NCI-H187 (cell line): ENCODE results near the gene UBE2G2.

Experiments
- DNase-seq, 2 experiments: peaks; one replicate each; lab custom pipeline; 2025; lab: John Stamatoyannopoulos, UW

The UBE2G2 gene

DNA sequence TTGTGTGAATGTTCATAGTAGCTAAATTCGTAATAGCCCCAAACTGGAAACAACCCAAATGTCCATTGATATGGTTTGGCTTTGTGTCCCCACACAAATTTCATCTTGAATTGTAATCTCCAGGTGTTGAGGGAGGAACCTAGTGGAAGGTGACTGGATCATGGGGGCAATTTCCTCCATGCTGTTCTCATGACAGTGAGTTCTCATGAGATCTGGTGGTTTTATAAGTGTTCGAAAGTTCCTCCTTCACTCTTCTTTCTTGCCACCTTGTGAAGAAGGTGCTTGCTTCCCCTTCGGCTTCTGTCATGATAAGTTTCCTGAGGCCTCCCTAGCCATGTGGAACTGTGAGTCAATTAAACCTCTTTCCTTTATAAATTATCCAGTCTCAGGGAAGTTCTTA, 11.3 kb downstream of the UBE2G2 start:
- no peak for DNase-seq

DNA sequence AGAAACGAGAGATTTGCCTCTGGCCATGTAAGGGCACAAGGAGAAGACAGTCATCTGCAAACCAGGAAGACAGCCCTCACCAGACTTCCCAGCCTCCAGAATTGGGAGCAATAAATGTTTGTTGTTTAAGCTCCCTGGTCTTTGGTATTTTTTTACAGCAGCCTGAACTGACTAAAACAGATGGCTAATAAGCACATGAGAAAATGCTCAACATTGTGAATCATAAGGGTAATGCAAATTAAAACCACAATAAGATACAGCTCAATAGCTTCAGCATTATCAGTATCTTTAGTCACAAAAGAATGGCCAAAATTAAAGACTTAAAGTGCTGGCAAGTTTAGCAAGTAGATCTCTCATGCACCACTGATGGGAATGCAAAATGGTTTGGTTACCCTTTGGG, 11.7 kb downstream of the UBE2G2 start:
- no peak for DNase-seq

DNA sequence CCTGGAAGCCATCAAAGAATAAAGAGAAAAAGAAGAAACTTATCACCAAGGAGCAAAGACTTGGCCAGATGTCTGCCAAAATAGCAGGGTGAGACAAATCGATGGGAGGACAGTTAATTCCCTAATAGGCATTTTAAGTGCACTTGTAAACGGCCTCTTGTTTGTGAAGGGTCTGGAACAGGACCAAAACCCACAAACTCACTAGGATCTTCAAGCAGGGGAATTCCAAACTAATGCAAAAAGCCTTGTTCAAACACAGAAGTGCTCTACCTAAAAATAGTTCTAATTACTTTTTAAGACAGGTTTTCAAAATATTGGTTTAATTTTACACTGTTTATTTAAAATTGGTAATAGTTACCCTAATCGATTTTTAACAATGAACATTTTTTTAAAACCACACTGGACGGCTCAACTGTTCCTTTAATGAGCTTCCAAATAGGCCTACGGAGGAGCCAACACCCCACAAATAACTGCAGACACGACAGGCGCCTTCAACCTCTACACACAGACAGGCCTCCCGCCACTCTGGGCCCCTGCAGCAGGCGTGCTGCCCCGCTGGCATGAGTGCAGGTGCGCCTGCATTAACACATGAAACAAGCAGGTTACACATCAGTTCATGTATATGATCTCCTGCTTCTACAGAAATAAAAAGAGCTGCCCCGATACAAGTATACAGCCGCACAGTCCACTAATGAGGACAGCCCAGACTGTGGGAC, 15.8 kb downstream of the UBE2G2 start:
- DNase-seq, result peak; percentile 51 to 63

DNA sequence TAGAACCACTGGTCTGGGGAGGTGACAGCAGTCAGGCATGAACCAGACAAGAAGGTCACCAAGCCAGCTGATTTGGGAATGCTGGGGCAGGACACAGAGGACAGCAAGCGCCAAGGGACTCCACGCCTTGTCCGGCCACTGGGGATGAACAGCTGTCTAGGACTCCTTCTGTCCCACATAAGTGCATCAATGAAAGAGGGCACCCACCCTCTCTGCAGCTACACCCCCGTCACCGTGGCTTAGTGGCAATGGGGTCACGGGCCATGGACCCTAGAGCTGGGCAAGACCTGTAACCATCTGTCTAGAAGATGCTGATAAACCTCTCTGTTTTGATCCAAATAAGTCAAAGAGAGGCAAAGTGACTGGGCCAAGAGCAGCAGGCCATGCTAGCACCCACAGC, 16.8 kb downstream of the UBE2G2 start:
- no peak for DNase-seq

DNA sequence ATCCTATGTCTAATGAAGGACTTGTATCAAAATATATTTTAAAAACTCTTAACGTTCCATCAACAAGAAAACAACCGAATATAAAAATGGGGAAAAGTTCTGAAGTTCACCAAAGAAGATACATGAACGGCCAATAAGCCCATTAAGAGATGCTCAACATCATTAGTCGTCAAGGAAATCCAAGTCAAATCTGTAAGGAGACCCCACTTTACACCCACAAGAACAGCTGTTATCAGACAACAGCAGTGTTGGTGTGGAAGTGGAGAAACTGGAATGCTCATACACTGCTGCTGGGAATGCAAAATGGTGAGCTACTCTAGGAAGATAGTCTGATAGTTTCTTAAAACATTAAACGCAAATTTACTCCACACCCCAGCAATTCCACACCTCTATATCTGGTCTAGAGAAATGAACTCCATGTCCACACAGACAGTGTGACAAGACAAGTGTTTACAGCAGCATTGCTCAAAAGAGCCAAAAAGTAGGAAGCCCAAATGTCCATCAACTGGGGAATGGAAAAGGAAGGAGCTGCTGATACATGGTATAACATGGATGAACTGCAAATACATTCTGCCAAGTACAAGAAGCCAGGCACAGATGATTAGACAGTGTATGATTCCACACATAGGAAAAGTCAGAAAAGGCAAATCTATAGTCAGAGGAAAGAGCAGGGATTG, 18.5 kb downstream of the UBE2G2 start:
- DNase-seq, result no peak

DNA sequence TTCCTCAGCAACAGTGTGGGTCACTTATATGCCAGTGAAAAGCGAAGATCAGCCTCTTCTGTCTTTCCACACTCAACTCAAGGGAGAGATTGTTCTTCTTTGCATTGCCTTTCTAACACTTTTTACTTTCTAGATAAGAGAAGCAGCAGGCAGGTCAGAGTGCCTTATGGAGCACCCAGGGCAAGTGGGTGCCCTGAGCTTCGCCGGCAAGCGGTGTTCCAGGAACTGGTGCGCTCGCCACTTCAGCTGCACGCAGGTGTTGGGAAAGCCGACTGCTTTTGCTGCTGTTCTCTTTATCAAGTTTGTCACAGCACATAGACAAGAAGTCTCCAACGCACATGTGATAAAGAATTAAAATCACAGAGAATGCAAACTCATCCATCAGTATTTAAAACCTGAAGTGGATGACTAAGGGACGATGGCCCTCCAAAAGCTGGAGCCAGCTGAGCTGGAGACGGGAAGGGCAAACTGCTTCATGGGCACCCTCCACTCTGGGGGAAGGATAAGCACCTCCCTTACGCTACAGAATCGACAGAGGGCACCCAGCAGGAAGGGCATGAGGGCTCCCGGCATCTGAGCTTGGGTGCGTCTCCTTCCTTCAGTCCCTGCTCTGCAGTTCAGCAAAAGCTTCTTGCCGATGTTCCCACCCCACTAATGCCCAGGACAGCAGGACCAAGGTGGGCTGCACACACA, 20.7 kb downstream of the UBE2G2 start:
- DNase-seq, result no peak

DNA sequence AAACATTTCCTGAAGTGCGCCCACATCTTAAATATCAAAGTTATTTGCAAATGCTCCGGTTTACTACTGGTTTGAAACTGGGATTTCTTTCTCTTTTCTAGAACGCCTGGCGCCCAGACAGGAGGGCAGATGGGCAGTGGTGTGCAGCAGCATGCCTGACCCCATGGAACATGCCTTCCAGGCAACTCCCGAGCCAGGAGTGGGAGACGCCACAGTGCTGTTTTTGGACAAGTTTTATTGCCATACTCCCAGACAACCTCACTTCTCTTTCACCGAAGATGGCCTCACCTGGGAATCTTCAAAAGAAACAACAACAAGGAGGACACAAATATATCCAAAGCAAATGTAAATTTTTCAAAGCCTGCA, 21.5 kb downstream of the UBE2G2 start:
- no peak for DNase-seq

DNA sequence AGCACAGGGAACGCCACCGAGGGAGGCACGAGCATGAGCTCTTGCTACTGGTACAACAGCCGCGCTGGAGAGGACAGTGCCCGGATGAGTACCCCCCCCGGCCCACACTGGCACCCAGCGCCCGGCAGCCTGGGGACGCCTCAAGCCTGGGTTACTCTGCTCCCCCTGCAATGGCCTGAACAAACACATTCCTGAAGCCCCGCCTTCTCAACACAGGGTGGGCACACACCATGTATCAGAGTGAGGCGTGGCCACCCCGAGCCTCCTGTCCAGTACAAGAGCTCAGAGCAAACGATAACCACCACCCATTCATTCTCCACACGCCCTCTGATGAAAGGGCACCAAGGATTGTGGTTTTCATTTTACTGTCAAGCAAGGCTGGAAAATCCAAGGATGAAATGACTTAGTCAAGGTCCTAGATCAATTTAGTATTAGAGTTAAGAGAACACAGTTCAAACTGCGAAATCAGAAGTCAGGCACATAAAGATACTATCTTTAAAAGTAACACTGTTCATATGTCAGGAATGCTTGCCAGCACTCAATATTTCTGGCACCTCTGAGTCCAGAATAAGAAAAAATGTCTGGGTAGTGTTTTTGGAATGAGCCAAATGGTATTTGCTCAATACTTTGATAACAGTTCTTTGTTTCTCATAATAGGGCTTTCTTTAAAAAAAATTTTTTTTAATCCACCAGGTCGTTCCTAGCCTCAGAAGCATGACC, 22.0 kb downstream of the UBE2G2 start:
- DNase-seq, result no peak

DNA sequence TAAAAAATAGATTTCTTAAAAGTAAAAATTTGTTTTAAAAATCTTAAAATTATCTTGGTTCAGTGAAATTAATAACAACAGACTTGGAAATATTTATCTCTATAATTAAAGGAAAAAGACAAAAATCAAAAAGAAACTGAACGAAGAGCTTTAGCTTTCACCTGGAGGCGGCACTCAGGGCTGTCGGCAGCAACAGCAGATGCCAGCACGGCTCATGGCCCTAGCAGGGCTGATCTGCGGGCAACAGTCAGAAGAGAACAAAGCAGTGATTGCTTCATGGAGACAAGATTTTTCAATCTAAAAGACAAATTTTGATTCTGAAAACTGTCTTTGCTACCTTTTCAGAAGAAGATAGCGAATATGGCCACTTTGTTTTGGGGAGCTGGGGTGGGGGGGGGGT, 22.6 kb downstream of the UBE2G2 start:
- DNase-seq, result no peak

DNA sequence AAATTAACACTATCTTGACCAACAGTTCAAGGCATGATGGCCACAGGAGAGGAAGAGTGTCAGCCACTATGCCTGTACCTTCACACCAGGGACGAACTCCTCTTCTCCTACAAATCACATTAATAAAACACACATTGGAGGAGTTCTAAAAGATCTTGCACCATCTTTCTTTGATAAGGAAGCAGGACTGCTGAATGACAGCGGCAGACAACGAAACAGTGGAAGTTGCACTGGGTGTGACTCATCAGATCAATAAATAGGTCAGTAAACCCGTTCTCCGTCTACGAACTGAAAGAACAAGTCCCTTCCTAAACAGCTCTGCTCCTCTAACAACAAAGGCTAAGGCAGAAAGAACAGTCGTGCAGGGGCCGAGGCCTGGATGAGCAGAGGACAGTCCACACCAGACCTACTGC, 23.1 kb downstream of the UBE2G2 start:
- no peak for DNase-seq

DNA sequence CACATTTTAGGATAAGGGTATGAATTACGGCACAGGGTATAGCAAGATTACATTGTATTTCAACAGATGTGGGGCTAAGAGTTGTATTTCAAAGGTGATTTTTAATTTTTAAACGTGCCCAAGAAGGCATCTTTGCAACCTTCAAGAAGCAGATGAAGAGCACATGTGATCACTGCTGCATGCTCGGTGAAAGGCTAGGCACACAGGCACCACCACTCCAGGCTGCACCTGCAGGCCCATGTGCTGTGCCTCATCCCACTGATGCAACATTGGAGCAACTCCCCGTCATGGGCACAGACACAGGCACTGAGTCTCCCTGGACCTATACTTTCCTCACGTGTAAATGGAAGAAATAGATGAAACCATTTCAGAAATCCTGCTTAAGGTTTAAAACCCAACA, 23.5 kb downstream of the UBE2G2 start:
- DNase-seq, result no peak

DNA sequence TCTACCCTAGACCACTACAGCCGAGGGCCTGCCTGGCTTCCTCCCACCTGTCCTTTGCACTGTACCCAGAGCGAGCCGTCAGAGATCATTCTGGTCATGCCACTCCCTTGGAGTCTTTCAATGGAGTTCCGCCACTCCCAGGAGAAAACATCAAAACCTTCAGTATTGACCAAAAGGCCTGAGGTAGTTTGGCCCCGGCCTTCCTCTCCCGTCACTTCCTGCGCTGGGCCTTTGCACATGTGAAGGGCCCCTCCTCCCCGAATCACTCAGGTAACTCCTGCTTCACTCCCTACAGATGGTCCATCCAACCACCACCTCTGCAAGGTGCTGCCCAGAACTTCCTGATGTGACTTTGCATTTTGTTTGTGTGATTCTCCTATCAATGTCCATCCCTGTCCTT, 26.6 kb downstream of the UBE2G2 start:
- no peak for DNase-seq

DNA sequence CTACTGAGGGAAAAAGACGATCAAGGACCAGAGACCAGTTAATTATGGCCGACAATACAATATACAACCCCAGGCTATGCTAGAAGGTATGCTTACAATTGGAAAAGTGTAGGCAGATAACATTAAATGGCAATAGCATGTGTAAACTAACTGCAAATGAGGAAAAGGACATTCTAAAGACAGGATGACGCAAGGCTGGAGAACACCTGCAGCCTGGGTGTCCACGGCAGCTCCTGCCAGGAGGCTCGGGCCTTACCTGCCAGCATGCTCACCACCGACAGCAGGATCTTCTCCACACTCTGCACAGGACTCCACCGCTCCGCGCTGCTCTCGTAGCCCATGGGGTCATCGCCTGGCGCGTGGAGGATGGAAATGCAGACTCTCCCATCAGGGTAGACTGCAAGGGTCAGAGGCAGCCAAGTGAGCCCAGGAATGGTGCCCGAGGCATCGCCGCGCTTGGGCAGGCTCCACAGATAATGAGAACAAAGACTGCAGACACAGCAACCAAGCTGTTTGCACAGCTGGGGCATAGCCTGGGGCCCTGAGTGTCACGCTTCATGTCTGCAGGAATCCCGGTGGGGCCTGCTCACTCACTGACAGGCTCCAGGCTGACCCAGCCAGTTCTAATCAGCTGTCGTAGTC, 28.2 kb downstream of the UBE2G2 start:
- DNase-seq, result peak; percentile 56 to 85

DNA sequence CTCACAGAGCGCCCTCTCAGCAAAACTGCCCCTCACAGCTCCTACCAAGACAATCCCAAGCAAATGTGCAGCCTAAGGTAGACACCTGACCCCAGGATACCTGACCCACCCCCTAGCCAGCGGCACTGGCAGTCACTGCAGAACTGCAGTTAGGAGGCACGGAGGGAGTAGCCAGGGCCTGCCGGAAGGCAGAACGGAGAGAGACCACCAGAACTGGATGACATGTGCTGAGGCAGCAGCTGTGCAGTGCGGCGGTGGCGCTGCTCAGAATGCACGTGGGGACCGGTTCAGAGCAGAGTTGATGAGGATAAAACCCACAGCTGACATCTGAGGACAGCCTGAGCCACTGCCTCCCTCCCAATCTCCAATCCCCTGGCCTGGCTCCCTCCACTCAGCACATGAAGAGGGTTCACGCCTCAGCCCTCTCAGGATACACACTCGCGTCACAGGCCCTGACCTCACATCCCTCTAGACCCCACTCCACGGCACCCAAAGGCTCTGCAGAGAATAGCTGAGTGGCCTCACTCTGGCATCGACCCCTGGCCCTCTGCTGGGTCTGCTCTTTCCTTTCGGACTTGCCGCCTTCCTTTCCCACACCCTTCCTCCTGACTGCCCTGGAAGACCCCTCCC, 29.6 kb downstream of the UBE2G2 start:
- DNase-seq, result no peak

DNA sequence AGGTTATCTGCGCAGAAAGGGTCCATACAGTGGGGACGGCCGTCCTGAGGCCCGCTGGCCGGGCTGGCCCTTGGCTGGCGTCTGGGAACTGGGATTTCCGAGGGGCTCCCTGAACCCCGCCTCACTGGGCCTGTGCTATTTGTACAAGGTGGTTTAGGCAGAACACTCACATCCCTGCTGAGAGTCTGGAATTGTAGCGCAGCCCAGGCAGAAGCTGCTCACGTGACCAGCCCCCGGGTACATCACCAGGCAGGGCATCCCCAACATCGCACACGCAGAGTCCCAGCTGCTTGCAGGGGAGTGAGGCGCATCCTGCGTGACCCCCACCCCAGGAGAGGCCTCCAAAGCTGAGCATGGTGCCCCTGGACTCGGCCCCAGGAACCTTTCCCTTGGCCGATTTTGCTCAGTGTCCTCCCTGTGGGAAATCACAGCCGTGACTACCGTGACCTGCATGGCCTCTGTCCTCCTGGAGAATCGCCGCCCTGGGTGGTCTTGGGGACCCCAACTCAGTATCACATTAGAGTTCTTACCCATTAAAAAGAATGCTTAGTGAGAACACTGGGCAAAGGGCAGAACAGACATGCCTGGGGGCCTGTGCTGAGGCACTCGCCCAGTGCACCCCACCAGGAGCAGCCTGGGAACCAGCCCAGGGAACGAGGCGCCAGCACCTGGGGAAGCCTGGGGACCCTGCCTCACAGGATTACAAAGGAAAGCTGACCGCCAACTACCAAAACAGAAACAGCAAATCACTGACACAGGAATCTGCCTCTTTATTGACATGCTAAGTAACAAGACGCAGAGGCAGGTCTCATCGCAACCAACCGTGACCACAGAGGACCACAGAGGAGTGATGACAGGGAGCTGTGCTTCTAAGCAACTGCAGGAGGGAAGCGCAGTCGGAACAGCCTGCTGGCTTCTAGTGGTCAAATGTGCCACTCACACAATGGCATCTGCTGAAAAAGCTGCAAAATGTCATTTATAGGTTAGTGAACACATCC, 33.5 kb downstream of the UBE2G2 start:
- peak; percentile 68 to 76 for DNase-seq

DNA sequence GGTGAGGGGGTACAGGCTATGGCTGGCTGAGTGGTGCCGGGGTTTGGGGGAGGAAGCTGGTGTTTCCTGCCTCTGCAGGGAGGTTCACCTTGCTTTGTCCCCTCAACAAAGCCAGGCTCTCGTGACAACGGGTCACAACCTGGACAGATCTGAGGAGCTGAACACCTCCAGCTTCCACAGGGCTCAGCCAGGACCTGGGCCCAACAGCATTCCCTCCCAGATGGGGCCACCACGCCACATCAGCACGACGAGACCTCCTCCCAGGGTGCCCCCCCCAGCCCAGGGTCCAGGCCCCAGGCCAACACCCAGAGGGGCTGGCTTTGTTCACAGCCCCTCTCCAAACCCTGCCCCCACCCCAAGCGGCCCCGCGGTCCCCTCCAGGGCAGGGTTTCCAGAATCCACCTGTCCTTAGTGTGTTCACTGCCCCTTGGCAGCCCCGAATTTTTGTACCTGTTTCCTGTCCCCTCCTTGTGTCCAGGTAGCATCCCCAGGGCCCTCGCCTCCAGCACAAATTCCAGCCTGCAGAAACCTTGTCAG, 34.7 kb downstream of the UBE2G2 start:
- DNase-seq, result no peak

DNA sequence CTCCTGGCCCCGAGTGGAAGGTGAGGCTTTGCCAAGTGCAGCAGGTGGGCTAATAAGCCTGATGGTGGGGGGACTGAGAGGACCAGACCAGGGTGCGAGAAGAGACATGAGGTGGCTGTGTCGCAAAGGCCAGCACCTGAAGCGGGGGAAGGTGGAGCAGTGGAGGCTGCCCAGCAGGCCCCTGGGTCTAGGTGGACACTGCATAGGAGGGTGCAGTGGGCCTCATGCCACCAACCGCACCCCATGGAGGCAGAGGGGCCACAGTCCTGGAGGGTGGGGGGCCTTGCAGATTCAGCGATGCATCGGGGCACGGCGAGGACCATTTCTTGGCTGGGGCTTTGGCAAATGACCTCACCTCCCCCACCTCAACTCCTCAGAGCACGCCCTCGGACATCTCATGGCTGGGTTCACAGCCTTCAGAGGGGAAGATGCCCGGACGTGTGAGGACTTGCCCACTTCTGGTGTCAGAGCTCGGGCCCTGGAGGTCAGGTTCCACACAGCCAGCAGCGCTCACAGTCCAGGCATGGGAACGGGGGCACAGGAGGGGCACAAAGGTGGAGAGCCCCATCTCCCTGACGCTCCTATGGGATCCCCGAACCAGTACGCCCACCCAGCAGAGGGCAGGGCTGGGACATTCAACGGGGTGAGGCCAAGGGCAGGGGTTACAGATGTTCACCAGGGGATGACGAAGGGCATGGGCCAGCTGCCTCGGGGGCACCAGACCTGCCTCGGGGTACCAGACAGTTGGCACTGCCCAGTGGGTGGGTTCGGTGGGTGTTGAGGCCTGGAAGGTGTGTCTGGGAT, 35.4 kb downstream of the UBE2G2 start:
- DNase-seq, result no peak

DNA sequence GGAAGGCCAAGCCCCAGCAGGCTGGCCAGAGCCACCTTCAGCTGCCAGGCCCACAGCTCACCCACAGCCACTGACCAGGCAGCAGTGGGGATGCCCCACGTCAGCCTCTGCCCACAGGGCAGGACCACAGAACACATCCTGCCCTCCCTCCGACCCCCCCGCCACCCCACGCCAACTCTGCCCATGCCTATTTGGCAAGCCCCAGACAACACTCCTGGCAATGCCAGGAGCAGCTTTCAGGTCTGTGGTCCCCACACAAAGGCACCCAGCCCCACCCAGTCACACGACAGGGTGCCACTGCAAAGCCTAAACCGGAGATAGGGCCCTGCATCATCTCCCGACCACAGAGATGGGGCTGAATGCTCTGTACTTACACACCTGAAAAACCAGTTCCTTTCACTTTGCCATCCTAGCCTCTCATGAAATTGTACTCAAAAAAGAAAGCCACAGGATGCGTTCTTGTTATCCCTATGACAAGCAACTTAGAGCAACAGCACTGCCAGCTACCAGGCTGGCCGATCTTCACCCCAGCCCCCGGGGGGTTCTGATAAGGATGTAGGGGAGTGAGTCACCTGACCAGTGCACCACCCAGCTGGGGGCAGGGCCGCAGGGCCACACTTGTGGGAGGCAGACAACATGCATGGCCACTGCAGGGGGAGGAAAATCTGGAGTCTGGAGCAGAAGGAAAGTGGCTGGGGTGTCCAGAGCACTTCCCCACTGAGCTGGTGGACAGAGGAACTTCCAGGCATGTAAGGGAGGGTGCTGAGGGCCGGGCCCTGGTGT, 36.2 kb downstream of the UBE2G2 start:
- DNase-seq, result no peak
